GM12864 (cell line): ENCODE results near the gene ARHGAP25.

ENCODE experiments used
- DNase-seq: peaks from one replicate; pipeline ENCODE4 v3.0.0-alpha.2; 2011; ENCODE audit warnings: low read depth
- H3K4me3 ChIP-seq: 2 replicates; pipeline ENCODE4 v1.5.1; 2011; ENCODE audit warnings: mild to moderate bottlenecking, low read depth, low read length, control low read depth
- CTCF ChIP-seq: IDR thresholded peaks from 2 replicates; pipeline ENCODE4 v1.5.1; 2011; ENCODE audit warnings: low read depth, mild to moderate bottlenecking, moderate library complexity, low read length, control low read depth, inconsistent platforms; ENCODE audit errors: missing control alignments

Gene ARHGAP25

GRCh38 chr2:68746408-68746807 lies 11.8 kb downstream of the ARHGAP25 start:
- no peak overlapping the region for H3K4me3 ChIP-seq
- TF ChIP-seq CTCF, result no peak
- DNase-seq, result no peak

GRCh38 chr2:68747413-68747812 lies 12.8 kb downstream of the ARHGAP25 start:
- no peak for TF ChIP-seq CTCF
- no peak overlapping the region for H3K4me3 ChIP-seq
- DNase-seq, result no peak

- no peak for DNase-seq
- TF ChIP-seq CTCF, result no peak
Measured at GRCh38 chr2:68747900-68748299, 13.3 kb downstream of the ARHGAP25 start.

GRCh38 chr2:68748568-68748967 lies 14.0 kb downstream of the ARHGAP25 start:
- TF ChIP-seq CTCF, result no peak
- DNase-seq, result no peak
- H3K4me3 ChIP-seq, result no peak overlapping the region

More at GRCh38 chr2:68747900-68748299, 13.3 kb downstream of the ARHGAP25 start:
- no peak overlapping the region for H3K4me3 ChIP-seq

- no peak for DNase-seq
- H3K4me3 ChIP-seq, result no peak overlapping the region
- no peak for TF ChIP-seq CTCF
Measured at GRCh38 chr2:68749345-68749744, 14.7 kb downstream of the ARHGAP25 start.

GRCh38 chr2:68750592-68751396 lies 16.2 kb downstream of the ARHGAP25 start:
- DNase-seq, result no peak
- no peak overlapping the region for H3K4me3 ChIP-seq
- TF ChIP-seq CTCF, result peak; percentile 4
